D341Med (cell line): ENCODE measurements around the gene CCDC88C.

ENCODE experiments used
- DNase-seq: peaks from one replicate; pipeline ENCODE4 v3.0.0; 2012; ENCODE audit warnings: low spot score

The CCDC88C gene

GRCh38 chr14:91328313-91329050 is 89.1 kb downstream of the CCDC88C start:
- DNase-seq: no peak

- no peak for DNase-seq
Observed at GRCh38 chr14:91327661-91328312, 89.8 kb downstream of the CCDC88C start.

GRCh38 chr14:91327250-91327595 is 90.4 kb downstream of the CCDC88C start:
- DNase-seq: no peak

- DNase-seq: no peak
Observed at GRCh38 chr14:91326514-91327249, 90.9 kb downstream of the CCDC88C start.

- DNase-seq: peak; percentile 76
Observed at GRCh38 chr14:91324606-91325575, 92.7 kb downstream of the CCDC88C start.

- peak; percentile 78 for DNase-seq
Observed at GRCh38 chr14:91323671-91324605, 93.7 kb downstream of the CCDC88C start.

- no peak for DNase-seq
Observed at GRCh38 chr14:91323031-91323430, 94.6 kb downstream of the CCDC88C start.

GRCh38 chr14:91322623-91323022 is 95.0 kb downstream of the CCDC88C start:
- no peak for DNase-seq

- no peak for DNase-seq
Observed at GRCh38 chr14:91321131-91321530, 96.5 kb downstream of the CCDC88C start.

GRCh38 chr14:91320266-91320665 is 97.4 kb downstream of the CCDC88C start:
- no peak for DNase-seq

- no peak for DNase-seq
Observed at GRCh38 chr14:91318911-91319310, 98.7 kb downstream of the CCDC88C start.

- no peak for DNase-seq
Observed at GRCh38 chr14:91317381-91318308, 100.0 kb downstream of the CCDC88C start.

- no peak for DNase-seq
Observed at GRCh38 chr14:91316761-91317160, 100.9 kb downstream of the CCDC88C start.

GRCh38 chr14:91315844-91316267 is 101.8 kb downstream of the CCDC88C start:
- no peak for DNase-seq

- no peak for DNase-seq
Observed at GRCh38 chr14:91313852-91314251, 103.8 kb downstream of the CCDC88C start.

GRCh38 chr14:91313154-91313850 is 104.3 kb downstream of the CCDC88C start:
- no peak for DNase-seq

- DNase-seq: no peak
Observed at GRCh38 chr14:91311284-91311662, 106.3 kb downstream of the CCDC88C start.

- DNase-seq: no peak
Observed at GRCh38 chr14:91310606-91311283, 106.9 kb downstream of the CCDC88C start.
